Stimulated activated CD4-positive, alpha-beta T cell treated with anti-CD3 and anti-CD28 coated beads, Interleukin-2, amount 100 ng/mL, for 4 hours (primary cell): ENCODE measurements around the gene ELFN1.

Experiments used
- DNase-seq: peaks from one replicate; pipeline ENCODE4 v3.0.0-alpha.2; 2020; ENCODE audit warnings: low read depth

Gene ELFN1

GRCh38 chr7:1794888-1795542 lies 124.9 kb downstream of the ELFN1 start:
- no peak for DNase-seq
